ENCODE results near the gene CDC42BPA.

Gene CDC42BPA

GRCh38 chr1:226948480-226948879, 369.8 kb downstream of the CDC42BPA start:
- no peaks in the 10 kb centered on the region for H3K9me3 ChIP-seq (ENCODE audit: low read depth, low read length)
- H3K4me3 ChIP-seq = no peak overlapping the region
- TF ChIP-seq FOXP2 (optimal IDR thresholded peaks at IDR 0.05; ENCODE audit: control extremely low read depth, extremely low read length, insufficient read depth) (no peak), POLR2AphosphoS5 (IDR thresholded peaks at IDR 0.05; ENCODE audit: borderline replicate concordance, low read depth, low read length) (no peak), EZH2 (IDR thresholded peaks at IDR 0.05) (no peak)
- H3K27ac ChIP-seq = no peak overlapping the region
- no peaks in the 10 kb centered on the region for H3K36me3 ChIP-seq (ENCODE audit: insufficient read depth, low read length)
- no peak overlapping the region for H3K9ac ChIP-seq (ENCODE audit: insufficient read length)
- no peak for DNase-seq (ENCODE audit: low read depth, low spot score)

DNA sequence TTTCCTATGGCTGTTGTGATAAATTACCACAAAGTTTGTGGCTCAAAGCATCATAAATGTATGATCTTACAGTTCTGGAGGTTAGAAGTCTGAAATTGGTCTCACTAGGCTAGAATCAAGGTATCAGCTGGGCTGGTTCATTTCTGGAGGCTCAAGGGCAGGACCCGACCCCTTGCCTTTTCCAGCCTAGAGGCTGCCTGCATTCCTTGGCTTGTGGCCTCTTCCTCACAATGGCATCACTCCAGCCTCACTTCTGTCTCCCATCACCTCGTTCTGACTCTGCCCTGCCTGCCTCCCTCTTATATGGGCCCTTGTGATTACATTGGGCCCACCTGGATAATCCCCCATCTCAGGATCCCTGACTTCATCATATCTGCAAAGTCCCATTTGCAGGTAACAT, 370.2 kb downstream of the CDC42BPA start:
- no peaks in the 10 kb centered on the region for H3K36me3 ChIP-seq (ENCODE audit: insufficient read depth, low read length)
- H3K9me3 ChIP-seq (ENCODE audit: low read depth, low read length) = no peaks in the 10 kb centered on the region
- no peak overlapping the region for H3K4me3 ChIP-seq
- H3K27ac ChIP-seq = no peak overlapping the region
- TF ChIP-seq FOXP2 (optimal IDR thresholded peaks at IDR 0.05; ENCODE audit: control extremely low read depth, extremely low read length, insufficient read depth) (no peak), POLR2AphosphoS5 (IDR thresholded peaks at IDR 0.05; ENCODE audit: borderline replicate concordance, low read depth, low read length) (no peak), EZH2 (IDR thresholded peaks at IDR 0.05) (no peak)
- DNase-seq (ENCODE audit: low read depth, low spot score) = no peak
- H3K9ac ChIP-seq (ENCODE audit: insufficient read length) = no peak overlapping the region

DNA sequence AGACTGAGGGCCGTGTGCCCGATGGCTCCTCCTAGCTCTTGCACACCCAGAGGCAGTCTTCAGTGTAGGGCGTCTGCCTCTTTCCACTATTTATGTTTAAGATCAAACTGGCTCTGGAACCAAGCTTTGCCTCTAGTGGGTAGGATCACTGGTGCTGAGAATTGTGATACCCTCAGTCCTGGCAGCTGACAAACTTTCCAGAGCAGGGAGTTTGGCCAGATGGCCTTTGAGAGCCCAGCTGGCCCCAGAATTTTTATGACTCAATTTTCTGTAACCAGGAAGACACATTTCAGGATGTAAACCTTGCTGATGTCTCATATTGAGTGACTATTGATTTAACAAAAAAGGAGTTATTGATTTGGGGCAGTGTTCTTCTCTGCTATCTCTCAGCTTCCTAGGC, 371.5 kb downstream of the CDC42BPA start:
- no peak for DNase-seq (ENCODE audit: low read depth, low spot score)
- H3K9me3 ChIP-seq (ENCODE audit: low read depth, low read length) = no peaks in the 10 kb centered on the region
- TF ChIP-seq POLR2AphosphoS5 (IDR thresholded peaks at IDR 0.05; ENCODE audit: borderline replicate concordance, low read depth, low read length) (no peak), EZH2 (IDR thresholded peaks at IDR 0.05) (no peak), FOXP2 (optimal IDR thresholded peaks at IDR 0.05; ENCODE audit: control extremely low read depth, extremely low read length, insufficient read depth) (no peak)
- H3K4me3 ChIP-seq = no peak overlapping the region
- H3K36me3 ChIP-seq (ENCODE audit: insufficient read depth, low read length) = no peaks in the 10 kb centered on the region
- H3K9ac ChIP-seq (ENCODE audit: insufficient read length) = no peak overlapping the region
- H3K27ac ChIP-seq = no peak overlapping the region

DNA sequence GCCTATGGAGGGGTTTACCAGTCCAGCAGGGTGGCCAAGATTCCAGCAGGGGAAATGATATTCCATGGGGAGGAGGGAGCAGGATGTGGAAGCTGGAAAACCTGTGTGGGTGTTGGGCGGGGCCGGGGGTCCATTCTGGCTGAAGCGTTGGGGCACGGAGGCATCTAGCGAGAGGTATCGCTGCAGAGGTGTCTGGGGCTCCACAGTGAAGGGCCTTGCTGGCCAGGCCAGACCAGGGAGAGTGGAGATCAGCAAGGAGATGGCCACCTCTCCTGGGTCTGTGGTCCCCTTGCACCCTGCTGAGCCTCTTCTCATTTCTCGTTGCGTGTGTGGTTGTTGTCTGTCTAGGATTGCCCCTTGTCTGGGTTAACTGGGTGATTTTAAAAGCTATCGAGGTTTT, 372.0 kb downstream of the CDC42BPA start:
- DNase-seq (ENCODE audit: low read depth, low spot score) = no peak
- no peak overlapping the region for H3K4me3 ChIP-seq
- H3K27ac ChIP-seq = no peak overlapping the region

DNA sequence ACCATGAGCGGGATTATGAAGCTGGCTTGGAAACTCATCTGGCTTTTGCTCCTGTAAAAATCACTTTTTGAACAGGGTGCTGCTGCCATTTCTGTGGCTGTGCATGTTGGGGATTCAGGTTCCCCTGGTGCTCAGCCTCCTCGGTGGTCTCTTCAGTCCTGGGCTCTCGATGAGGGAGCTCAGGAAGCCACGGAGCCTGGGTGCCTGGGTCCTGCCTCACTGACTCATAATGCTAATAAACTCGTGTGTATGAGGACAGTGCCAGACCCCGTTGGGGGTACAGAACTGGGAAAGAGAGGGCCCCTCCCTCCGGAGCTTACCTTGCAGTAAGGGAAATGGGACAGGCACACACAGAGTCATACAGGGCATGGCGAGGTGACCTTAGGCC, 372.4 kb downstream of the CDC42BPA start:
- Histone ChIP-seq H3K36me3 (ENCODE audit: insufficient read depth, low read length) (no peaks in the 10 kb centered on the region), H3K4me3 (no peak overlapping the region), H3K9me3 (ENCODE audit: low read depth, low read length) (no peaks in the 10 kb centered on the region), H3K9ac (ENCODE audit: insufficient read length) (no peak overlapping the region), H3K27ac (no peak overlapping the region)
- DNase-seq (ENCODE audit: low read depth, low spot score) = no peak
- TF ChIP-seq POLR2AphosphoS5 (IDR thresholded peaks at IDR 0.05; ENCODE audit: borderline replicate concordance, low read depth, low read length) (no peak), EZH2 (IDR thresholded peaks at IDR 0.05) (no peak), FOXP2 (optimal IDR thresholded peaks at IDR 0.05; ENCODE audit: control extremely low read depth, extremely low read length, insufficient read depth) (no peak)

More for the DNA sequence above, 372.0 kb downstream of the CDC42BPA start:
- TF ChIP-seq POLR2AphosphoS5 (IDR thresholded peaks at IDR 0.05; ENCODE audit: borderline replicate concordance, low read depth, low read length) (no peak), EZH2 (IDR thresholded peaks at IDR 0.05) (no peak), FOXP2 (optimal IDR thresholded peaks at IDR 0.05; ENCODE audit: control extremely low read depth, extremely low read length, insufficient read depth) (no peak)
- Histone ChIP-seq H3K36me3 (ENCODE audit: insufficient read depth, low read length) (no peaks in the 10 kb centered on the region), H3K9ac (ENCODE audit: insufficient read length) (no peak overlapping the region), H3K9me3 (ENCODE audit: low read depth, low read length) (no peaks in the 10 kb centered on the region)

DNA sequence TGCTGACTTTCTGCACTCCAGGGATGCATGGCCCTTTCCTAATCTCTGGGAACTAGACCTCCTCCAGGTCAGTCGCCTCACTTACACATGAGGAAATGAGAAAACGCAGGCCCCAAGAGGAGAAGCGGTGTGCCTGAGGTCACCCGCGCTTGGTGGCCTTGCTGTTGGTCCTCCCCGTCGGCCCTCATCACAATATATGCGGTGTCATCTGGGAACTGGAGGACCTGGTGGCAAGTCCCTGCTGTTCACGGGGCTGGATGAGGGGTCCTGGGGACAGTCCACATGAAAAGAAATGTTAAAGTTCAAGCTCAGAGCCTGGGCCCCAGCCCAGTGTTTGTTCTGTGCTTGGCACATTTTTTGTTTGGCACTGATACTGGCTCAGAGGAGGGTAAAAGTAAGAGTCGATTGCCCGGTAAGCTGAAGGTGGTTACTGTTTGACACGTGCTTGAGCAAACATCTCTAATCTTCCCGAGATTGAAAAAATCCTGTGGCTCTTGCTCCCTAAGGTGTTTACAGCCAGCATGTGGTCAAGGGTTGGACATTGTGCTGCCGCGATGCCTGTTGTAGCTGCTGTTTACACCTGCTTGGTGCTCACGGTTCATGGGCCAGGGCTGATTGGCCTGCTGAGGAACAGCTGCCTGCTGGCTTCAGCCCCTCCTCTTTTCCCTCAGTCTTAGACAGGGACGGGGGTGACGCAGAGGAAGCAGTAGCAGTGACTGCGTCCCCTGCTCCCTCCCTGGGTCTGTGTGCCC, 373.0 kb downstream of the CDC42BPA start:
- H3K9ac ChIP-seq (ENCODE audit: insufficient read length) = no peak overlapping the region
- no peak for DNase-seq (ENCODE audit: low read depth, low spot score)

DNA sequence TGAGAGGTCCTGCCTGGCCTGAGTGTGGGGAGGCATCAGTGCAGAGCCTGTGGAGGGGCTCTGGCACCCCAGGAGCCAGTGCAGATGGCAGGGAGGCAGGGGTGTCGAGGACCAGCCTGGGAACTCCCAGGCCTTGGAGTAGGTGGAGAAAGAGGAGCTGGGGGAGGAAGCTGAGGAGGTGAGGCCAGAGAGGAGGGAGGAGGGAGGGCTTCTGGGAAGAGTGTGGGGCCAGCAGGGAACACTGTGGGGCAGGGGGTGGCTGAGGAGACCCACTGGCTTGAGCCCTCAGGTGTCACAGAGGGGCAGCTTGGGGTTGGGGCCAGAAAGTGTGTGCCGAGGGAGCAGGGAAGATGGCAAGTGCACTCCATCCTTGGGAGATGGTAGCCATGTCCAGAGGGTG, 374.4 kb downstream of the CDC42BPA start:
- Histone ChIP-seq H3K9ac (ENCODE audit: insufficient read length) (no peak overlapping the region), H3K36me3 (ENCODE audit: insufficient read depth, low read length) (no peaks in the 10 kb centered on the region), H3K27ac (no peak overlapping the region), H3K9me3 (ENCODE audit: low read depth, low read length) (no peaks in the 10 kb centered on the region), H3K4me3 (no peak overlapping the region)
- DNase-seq (ENCODE audit: low read depth, low spot score) = no peak
- TF ChIP-seq FOXP2 (optimal IDR thresholded peaks at IDR 0.05; ENCODE audit: control extremely low read depth, extremely low read length, insufficient read depth) (no peak), EZH2 (IDR thresholded peaks at IDR 0.05) (no peak), POLR2AphosphoS5 (IDR thresholded peaks at IDR 0.05; ENCODE audit: borderline replicate concordance, low read depth, low read length) (no peak)

More for the DNA sequence above, 373.0 kb downstream of the CDC42BPA start:
- no peak overlapping the region for H3K4me3 ChIP-seq
- no peaks in the 10 kb centered on the region for H3K36me3 ChIP-seq (ENCODE audit: insufficient read depth, low read length)
- H3K27ac ChIP-seq = no peak overlapping the region
- TF ChIP-seq FOXP2 (optimal IDR thresholded peaks at IDR 0.05; ENCODE audit: control extremely low read depth, extremely low read length, insufficient read depth) (no peak), POLR2AphosphoS5 (IDR thresholded peaks at IDR 0.05; ENCODE audit: borderline replicate concordance, low read depth, low read length) (no peak), EZH2 (IDR thresholded peaks at IDR 0.05) (no peak)
- H3K9me3 ChIP-seq (ENCODE audit: low read depth, low read length) = no peaks in the 10 kb centered on the region

- TF ChIP-seq POLR2AphosphoS5 (IDR thresholded peaks at IDR 0.05; ENCODE audit: borderline replicate concordance, low read depth, low read length) (no peak), EZH2 (IDR thresholded peaks at IDR 0.05) (no peak), FOXP2 (optimal IDR thresholded peaks at IDR 0.05; ENCODE audit: control extremely low read depth, extremely low read length, insufficient read depth) (no peak)
- no peak overlapping the region for H3K9ac ChIP-seq (ENCODE audit: insufficient read length)
Measured at GRCh38 chr1:226943156-226943555, 375.1 kb downstream of the CDC42BPA start.

DNA sequence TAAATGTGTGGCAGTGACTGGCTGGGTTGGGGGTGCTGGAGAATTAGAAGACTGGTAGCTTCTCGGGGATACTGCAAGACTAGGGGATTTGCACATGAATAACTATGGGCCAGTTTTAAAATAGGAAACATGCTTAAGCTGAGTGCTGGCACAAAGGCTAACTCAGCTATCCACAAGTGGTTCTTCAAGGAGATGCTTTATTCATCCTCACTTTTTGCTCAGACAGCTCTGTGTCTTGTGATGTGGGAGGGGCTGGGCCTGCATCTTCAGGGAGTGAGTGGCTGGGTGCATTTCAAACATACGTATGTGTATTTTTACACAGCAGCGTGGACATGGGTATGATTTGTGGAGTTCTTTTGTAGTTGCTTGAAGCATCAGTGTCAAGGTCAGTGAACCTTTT, 375.9 kb downstream of the CDC42BPA start:
- no peaks in the 10 kb centered on the region for H3K9me3 ChIP-seq (ENCODE audit: low read depth, low read length)
- no peak overlapping the region for H3K27ac ChIP-seq
- H3K9ac ChIP-seq (ENCODE audit: insufficient read length) = no peak overlapping the region
- H3K36me3 ChIP-seq (ENCODE audit: insufficient read depth, low read length) = no peaks in the 10 kb centered on the region
- TF ChIP-seq FOXP2 (optimal IDR thresholded peaks at IDR 0.05; ENCODE audit: control extremely low read depth, extremely low read length, insufficient read depth) = no peak
- no peak for DNase-seq (ENCODE audit: low read depth, low spot score)
- no peak overlapping the region for H3K4me3 ChIP-seq

More at GRCh38 chr1:226943156-226943555, 375.1 kb downstream of the CDC42BPA start:
- Histone ChIP-seq H3K4me3 (no peak overlapping the region), H3K27ac (no peak overlapping the region), H3K36me3 (ENCODE audit: insufficient read depth, low read length) (no peaks in the 10 kb centered on the region), H3K9me3 (ENCODE audit: low read depth, low read length) (no peaks in the 10 kb centered on the region)
- no peak for DNase-seq (ENCODE audit: low read depth, low spot score)

Measured in SK-N-MC (cell line).